HCT116 (cell line): Measurements from ENCODE around the gene KLF3.

Source experiments
- CEBPB ChIP-seq: IDR thresholded peaks from 2 replicates; pipeline ENCODE4 v1.6.1; 2012; ENCODE audit warnings: low read depth
- EZH2 ChIP-seq: fragments of 200-600 bp; sonication (generic); IDR thresholded peaks from 2 replicates; pipeline ENCODE4 v1.6.1; 2017; ENCODE audit warnings: antibody characterized with exemption, mixed run types
- EZH2phosphoT487 ChIP-seq: fragments of 200-600 bp; IDR thresholded peaks from 2 replicates; pipeline ENCODE4 v1.6.1; 2018; ENCODE audit warnings: antibody characterized with exemption, borderline replicate concordance
- POLR2A ChIP-seq: IDR thresholded peaks from 2 replicates; pipeline ENCODE4 v1.7.0; 2011; ENCODE audit warnings: borderline replicate concordance; ENCODE audit not compliant: insufficient read depth, insufficient read length; ENCODE audit errors: extremely low read depth
- SIN3A ChIP-seq: IDR thresholded peaks from 2 replicates; pipeline ENCODE4 v1.6.1; 2012; ENCODE audit warnings: low read depth
- SRF ChIP-seq: IDR thresholded peaks from 2 replicates; pipeline ENCODE4 v1.6.1; 2012; ENCODE audit warnings: low read depth
- ZFX ChIP-seq: fragments of 450-650 bp; IDR thresholded peaks from 2 replicates; pipeline ENCODE4 v1.6.1; 2017
- TF ChIP-seq, protein P1 (sequence below), 3 experiments: fragments of 200-600 bp in 1 of 3; sonication (generic) in 1 of 3; IDR thresholded peaks in 2 of 3; conservative IDR thresholded peaks in 1 of 3; 2 replicates each; pipeline ENCODE4 v1.5.1; 2012 to 2017; ENCODE audit warnings: low read depth in 2 of 3, low read length in 2 of 3, antibody characterized with exemption in 1 of 3, borderline replicate concordance in 1 of 3, control low read depth in 1 of 3, mild to moderate bottlenecking in 1 of 3, mixed read lengths in 1 of 3, mixed run types in 1 of 3, moderate library complexity in 1 of 3; ENCODE audit not compliant: insufficient read depth in 1 of 3
- TF ChIP-seq, protein P2 (sequence below): IDR thresholded peaks from 2 replicates; pipeline ENCODE4 v1.6.1; 2012; ENCODE audit warnings: low read depth
- TF ChIP-seq, protein P3 (sequence below): IDR thresholded peaks from 2 replicates; pipeline ENCODE4 v1.6.1; 2012

DNA sequence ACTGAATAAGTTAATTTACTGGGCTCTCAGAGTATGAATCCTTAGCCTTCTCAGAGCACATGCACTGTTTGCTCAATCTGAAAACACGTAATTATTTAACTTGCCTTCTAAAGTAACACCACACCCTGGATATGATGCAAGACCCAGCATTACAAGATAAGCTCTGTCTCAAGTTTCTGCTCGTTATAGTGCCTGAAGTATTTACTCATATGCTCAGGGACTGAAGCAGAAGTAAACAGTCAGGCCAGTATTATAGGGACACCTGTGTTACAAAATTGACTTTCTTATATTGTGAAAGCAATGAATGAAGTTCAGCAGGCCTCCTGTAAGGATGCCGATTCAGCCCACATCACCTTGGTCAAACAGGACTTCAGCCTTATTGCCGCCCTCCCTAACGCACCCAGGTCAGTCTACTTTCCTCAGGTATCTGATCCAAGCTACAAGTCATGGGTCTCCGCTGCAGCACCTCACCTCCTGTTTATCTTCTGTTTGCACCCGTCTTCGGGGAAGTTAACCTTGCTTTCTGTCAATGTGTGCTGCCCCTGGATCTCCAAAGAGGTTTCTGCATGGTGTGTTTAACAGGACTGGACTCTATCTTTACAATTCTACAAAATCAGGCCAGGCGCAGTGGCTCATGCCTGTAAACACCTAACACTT is 42.8 kb upstream of the KLF3 start:
- TF ChIP-seq POLR2A (no peak), EZH2phosphoT487 (no peak), ZFX (no peak), CEBPB (peak; percentile 98), EZH2 (no peak), SRF (no peak), SIN3A (peak; percentile 53; the same call in 1 of the 2 replicates)
- TF ChIP-seq, protein P1, sequence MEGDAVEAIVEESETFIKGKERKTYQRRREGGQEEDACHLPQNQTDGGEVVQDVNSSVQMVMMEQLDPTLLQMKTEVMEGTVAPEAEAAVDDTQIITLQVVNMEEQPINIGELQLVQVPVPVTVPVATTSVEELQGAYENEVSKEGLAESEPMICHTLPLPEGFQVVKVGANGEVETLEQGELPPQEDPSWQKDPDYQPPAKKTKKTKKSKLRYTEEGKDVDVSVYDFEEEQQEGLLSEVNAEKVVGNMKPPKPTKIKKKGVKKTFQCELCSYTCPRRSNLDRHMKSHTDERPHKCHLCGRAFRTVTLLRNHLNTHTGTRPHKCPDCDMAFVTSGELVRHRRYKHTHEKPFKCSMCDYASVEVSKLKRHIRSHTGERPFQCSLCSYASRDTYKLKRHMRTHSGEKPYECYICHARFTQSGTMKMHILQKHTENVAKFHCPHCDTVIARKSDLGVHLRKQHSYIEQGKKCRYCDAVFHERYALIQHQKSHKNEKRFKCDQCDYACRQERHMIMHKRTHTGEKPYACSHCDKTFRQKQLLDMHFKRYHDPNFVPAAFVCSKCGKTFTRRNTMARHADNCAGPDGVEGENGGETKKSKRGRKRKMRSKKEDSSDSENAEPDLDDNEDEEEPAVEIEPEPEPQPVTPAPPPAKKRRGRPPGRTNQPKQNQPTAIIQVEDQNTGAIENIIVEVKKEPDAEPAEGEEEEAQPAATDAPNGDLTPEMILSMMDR (IDR thresholded peaks at IDR 0.05 in 2 of 3, conservative IDR thresholded peaks at IDR 0.05 in 1 of 3; ENCODE audit: borderline replicate concordance in 1 of 3, insufficient read depth in 1 of 3, low read depth in 2 of 3, low read length in 2 of 3): no peak
- TF ChIP-seq, protein P2, sequence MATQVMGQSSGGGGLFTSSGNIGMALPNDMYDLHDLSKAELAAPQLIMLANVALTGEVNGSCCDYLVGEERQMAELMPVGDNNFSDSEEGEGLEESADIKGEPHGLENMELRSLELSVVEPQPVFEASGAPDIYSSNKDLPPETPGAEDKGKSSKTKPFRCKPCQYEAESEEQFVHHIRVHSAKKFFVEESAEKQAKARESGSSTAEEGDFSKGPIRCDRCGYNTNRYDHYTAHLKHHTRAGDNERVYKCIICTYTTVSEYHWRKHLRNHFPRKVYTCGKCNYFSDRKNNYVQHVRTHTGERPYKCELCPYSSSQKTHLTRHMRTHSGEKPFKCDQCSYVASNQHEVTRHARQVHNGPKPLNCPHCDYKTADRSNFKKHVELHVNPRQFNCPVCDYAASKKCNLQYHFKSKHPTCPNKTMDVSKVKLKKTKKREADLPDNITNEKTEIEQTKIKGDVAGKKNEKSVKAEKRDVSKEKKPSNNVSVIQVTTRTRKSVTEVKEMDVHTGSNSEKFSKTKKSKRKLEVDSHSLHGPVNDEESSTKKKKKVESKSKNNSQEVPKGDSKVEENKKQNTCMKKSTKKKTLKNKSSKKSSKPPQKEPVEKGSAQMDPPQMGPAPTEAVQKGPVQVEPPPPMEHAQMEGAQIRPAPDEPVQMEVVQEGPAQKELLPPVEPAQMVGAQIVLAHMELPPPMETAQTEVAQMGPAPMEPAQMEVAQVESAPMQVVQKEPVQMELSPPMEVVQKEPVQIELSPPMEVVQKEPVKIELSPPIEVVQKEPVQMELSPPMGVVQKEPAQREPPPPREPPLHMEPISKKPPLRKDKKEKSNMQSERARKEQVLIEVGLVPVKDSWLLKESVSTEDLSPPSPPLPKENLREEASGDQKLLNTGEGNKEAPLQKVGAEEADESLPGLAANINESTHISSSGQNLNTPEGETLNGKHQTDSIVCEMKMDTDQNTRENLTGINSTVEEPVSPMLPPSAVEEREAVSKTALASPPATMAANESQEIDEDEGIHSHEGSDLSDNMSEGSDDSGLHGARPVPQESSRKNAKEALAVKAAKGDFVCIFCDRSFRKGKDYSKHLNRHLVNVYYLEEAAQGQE: no peak
- TF ChIP-seq, protein P3, sequence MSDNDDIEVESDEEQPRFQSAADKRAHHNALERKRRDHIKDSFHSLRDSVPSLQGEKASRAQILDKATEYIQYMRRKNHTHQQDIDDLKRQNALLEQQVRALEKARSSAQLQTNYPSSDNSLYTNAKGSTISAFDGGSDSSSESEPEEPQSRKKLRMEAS: peak; percentile 86
